Liver (tissue), 9 donors: ENCODE measurements around the gene PRKN. TPM values are rescaled to one million over a fixed set of nuclear protein-coding genes. Genes with fewer than 3 reads are reported as not detected.

ENCODE experiments used
- DNase-seq: peaks from one replicate; pipeline ENCODE4 v3.0.0-alpha.2; 2017; ENCODE audit warnings: low spot score
- H3K27ac ChIP-seq, 2 donors: one replicate each; pipeline ENCODE4 v1.7.0; 2013; ENCODE audit warnings: inconsistent platforms in 2 of 2, low read length in 2 of 2, control low read depth in 1 of 2, low read depth in 1 of 2, mild to moderate bottlenecking in 1 of 2
- H3K27me3 ChIP-seq, 4 donors: one replicate each; pipeline versions ENCODE4 v1.6.1 to v1.7.0; 2013; ENCODE audit warnings: low read length in 3 of 4, inconsistent platforms in 1 of 4, mild to moderate bottlenecking in 1 of 4, moderate library complexity in 1 of 4; ENCODE audit not compliant: control insufficient read depth in 4 of 4, insufficient read depth in 4 of 4
- H3K36me3 ChIP-seq, 4 donors: one replicate each; pipeline versions ENCODE4 v1.6.1 to v1.7.0; 2013; ENCODE audit warnings: low read length in 3 of 4, mild to moderate bottlenecking in 3 of 4, low read depth in 1 of 4, moderate library complexity in 1 of 4; ENCODE audit not compliant: control insufficient read depth in 4 of 4, insufficient read depth in 3 of 4
- H3K4me1 ChIP-seq, 4 donors: one replicate each; pipeline versions ENCODE4 v1.6.1 to v1.7.0; 2013; ENCODE audit warnings: low read length in 3 of 4, mild to moderate bottlenecking in 3 of 4, moderate library complexity in 1 of 4; ENCODE audit not compliant: control insufficient read depth in 4 of 4, insufficient read depth in 4 of 4
- H3K4me3 ChIP-seq, 3 donors: one replicate each; pipeline versions ENCODE4 v1.6.1 to v1.7.0; 2013; ENCODE audit warnings: low read length in 3 of 3, control low read depth in 1 of 3, low read depth in 1 of 3, mild to moderate bottlenecking in 1 of 3
- H3K9ac ChIP-seq, 2 donors: one replicate each; pipeline ENCODE4 v1.7.0; 2013; ENCODE audit warnings: low read length in 2 of 2, mild to moderate bottlenecking in 2 of 2, moderate library complexity in 2 of 2, control low read depth in 1 of 2, low read depth in 1 of 2
- H3K9me3 ChIP-seq, 4 donors: one replicate each; pipeline versions ENCODE4 v1.6.1 to v1.7.0; 2013; ENCODE audit warnings: low read length in 3 of 4; ENCODE audit not compliant: control insufficient read depth in 4 of 4
- EGR1 ChIP-seq, 2 donors: IDR thresholded peaks; 2 replicates each; pipeline ENCODE4 v1.6.1; 2016 to 2018; ENCODE audit warnings: antibody characterized with exemption in 2 of 2, low read depth in 2 of 2
- FOXA1 ChIP-seq: IDR thresholded peaks from 2 replicates; pipeline ENCODE4 v1.6.1; 2016; ENCODE audit warnings: antibody characterized with exemption
- FOXA2 ChIP-seq: IDR thresholded peaks from 2 replicates; pipeline ENCODE4 v1.6.1; 2016; ENCODE audit warnings: antibody characterized with exemption
- GABPA ChIP-seq, 2 donors: IDR thresholded peaks in 1 of 2; conservative IDR thresholded peaks in 1 of 2; 2 replicates each; pipeline ENCODE4 v1.6.1; 2016; ENCODE audit warnings: antibody characterized with exemption in 2 of 2, mild to moderate bottlenecking in 1 of 2, moderate library complexity in 1 of 2
- HNF4A ChIP-seq, 2 donors: conservative IDR thresholded peaks; 2 replicates each; pipeline ENCODE4 v1.6.1; 2016; ENCODE audit warnings: antibody characterized with exemption in 2 of 2, mild to moderate bottlenecking in 2 of 2
- HNF4G ChIP-seq: IDR thresholded peaks from 2 replicates; pipeline ENCODE4 v1.6.1; 2016; ENCODE audit warnings: antibody characterized with exemption
- JUND ChIP-seq, 2 donors: IDR thresholded peaks; 2 replicates each; pipeline ENCODE4 v1.6.1; 2016; ENCODE audit warnings: antibody characterized with exemption in 2 of 2
- RAD21 ChIP-seq, 2 donors: IDR thresholded peaks; 2 replicates each; pipeline ENCODE4 v1.6.1; 2016; ENCODE audit warnings: antibody characterized with exemption in 2 of 2, mild to moderate bottlenecking in 2 of 2
- RXRA ChIP-seq, 2 donors: IDR thresholded peaks; 2 replicates each; pipeline ENCODE4 v1.6.1; 2017 to 2018; ENCODE audit warnings: antibody characterized with exemption in 2 of 2, mild to moderate bottlenecking in 1 of 2
- SP1 ChIP-seq: IDR thresholded peaks from 2 replicates; pipeline ENCODE4 v1.6.1; 2018; ENCODE audit warnings: antibody characterized with exemption, mild to moderate bottlenecking
- TAF1 ChIP-seq: conservative IDR thresholded peaks from 2 replicates; pipeline ENCODE4 v1.6.1; 2016; ENCODE audit warnings: antibody characterized with exemption, mild to moderate bottlenecking
- WGBS: extraction: QIAGEN DNeasy Blood & Tissue Kit; methylation state at CpG from one replicate; pipeline ENCODE4 v1.1.7; 2013; 5-methylcytosine and 5-hydroxymethylcytosine counted together
- polyA plus RNA-seq, 2 donors: library from polyadenylated mRNA; stranded (reverse) in 1 of 2; unstranded in 1 of 2; fragments of 200-250 nt in 1 of 2; fragments of >200 nt in 1 of 2; fragmentation: Nextera tagmentation in 1 of 2; extraction: Ambion mirVana in 1 of 2; gene quantifications; one replicate each; pipeline versions ENCODE4 v1.2.1 to v1.2.3, GENCODE V29; 2013 to 2015
- total RNA-seq, 2 donors: library from RNA; depleted of rRNA; stranded (reverse); fragments of >200 nt; gene quantifications; one replicate each; pipeline ENCODE4 v1.2.3, GENCODE V29; 2014
- TF ChIP-seq, protein P1 (sequence below): IDR thresholded peaks from 2 replicates; pipeline ENCODE4 v1.6.1; 2016; ENCODE audit warnings: antibody characterized with exemption
- TF ChIP-seq, protein P2 (sequence below): IDR thresholded peaks from 2 replicates; pipeline ENCODE4 v1.6.1; 2016; ENCODE audit warnings: antibody characterized with exemption
- TF ChIP-seq, protein P3 (sequence below): fragments of 150-350 bp; IDR thresholded peaks from 2 replicates; pipeline ENCODE4 v1.5.1; 2017; ENCODE audit warnings: improper control_type of control experiment, low read depth, low read length; ENCODE audit not compliant: missing input control
- TF ChIP-seq, protein P4 (sequence below): IDR thresholded peaks from 2 replicates; pipeline ENCODE4 v1.6.1; 2016; ENCODE audit warnings: antibody characterized with exemption
- TF ChIP-seq, protein P5 (sequence below): IDR thresholded peaks from 2 replicates; pipeline ENCODE4 v1.6.1; 2016; ENCODE audit warnings: antibody characterized with exemption, mild to moderate bottlenecking
- donor health status: healthy.
- donor health status: healthy.
- donor health status: healthy.
- donor health status: healthy.
- donor health status: healthy.

Gene PRKN
- total and polyA plus RNA-seq, 4 donors, result 0.47 to 4.1 (median 3.2) TPM

DNA sequence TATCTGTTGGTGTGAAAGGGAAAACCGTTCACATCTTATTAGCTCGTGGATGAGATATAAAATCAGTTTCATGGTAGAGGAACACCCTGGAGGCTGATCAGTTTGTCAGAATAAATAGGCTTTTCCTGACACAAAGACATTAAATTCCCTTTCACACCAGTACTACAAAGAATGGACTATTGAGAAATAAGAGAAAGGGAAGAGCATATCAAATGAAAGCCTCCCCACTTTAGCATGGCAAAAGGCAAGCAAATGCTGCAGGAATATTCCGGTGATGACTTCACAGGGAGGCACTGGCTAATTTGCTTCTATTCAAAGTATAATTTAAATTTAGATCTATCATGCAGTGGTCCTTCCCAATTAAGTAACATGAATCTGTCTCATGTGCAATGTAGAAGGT lies 1337.8 kb downstream of the PRKN start:
- Histone ChIP-seq H3K27ac (no peak overlapping the region), H3K36me3 (no peaks in the 10 kb centered on the region), H3K9ac (no peak overlapping the region), H3K4me1 (peaks cover 0 to 3% (median 0%) of the 10 kb centered on the region in 4 donors), H3K4me3 (no peak overlapping the region), H3K9me3 (peaks cover 0 to 6% (median 1%) of the 10 kb centered on the region in 4 donors), H3K27me3 (no peaks in the 10 kb centered on the region)
- TF ChIP-seq EGR1 (IDR thresholded peaks at IDR 0.05; ENCODE audit: low read depth in 2 of 2) (no peak), SP1 (no peak), FOXA2 (no peak), JUND (IDR thresholded peaks at IDR 0.05) (no peak)
- WGBS, result 84% methylated on average over 3 of the region's 3 CpGs
- DNase-seq, result no peak

DNA sequence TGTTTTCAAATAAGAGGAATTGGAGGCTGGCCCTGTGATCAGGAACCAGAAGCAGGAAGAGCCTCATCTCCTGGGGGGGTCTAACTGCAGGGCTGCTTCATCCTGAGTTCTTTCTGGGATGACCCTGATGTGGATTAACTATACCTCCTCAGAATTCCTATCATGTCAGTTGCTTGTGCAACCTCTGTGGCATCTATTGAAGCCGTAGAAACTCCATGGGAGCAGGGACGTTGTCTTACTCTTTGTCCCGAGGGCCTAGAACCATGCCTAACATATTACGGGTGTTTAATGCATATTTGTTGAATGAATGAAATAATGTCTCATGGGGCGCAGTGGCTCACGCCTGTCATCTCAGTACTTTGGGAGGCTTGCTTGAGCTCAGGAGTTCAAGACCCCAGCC lies 1343.6 kb downstream of the PRKN start:
- DNase-seq, result no peak
- H3K4me1 ChIP-seq, result peaks cover 0 to 4% (median 2%) of the 10 kb centered on the region in 4 donors
- H3K9ac ChIP-seq, result no peak overlapping the region
- no peak overlapping the region for H3K4me3 ChIP-seq
- 97% methylated on average over 6 of the region's 6 CpGs for WGBS
- no peak overlapping the region for H3K27ac ChIP-seq
- no peaks in the 10 kb centered on the region for H3K36me3 ChIP-seq
- no peak for TF ChIP-seq HNF4G
- no peak for TF ChIP-seq JUND (IDR thresholded peaks at IDR 0.05)
- no peak for TF ChIP-seq RXRA (IDR thresholded peaks at IDR 0.05)
- no peak for TF ChIP-seq TAF1
- TF ChIP-seq, protein P1, sequence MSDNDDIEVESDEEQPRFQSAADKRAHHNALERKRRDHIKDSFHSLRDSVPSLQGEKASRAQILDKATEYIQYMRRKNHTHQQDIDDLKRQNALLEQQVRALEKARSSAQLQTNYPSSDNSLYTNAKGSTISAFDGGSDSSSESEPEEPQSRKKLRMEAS, result no peak
- TF ChIP-seq, protein P2, sequence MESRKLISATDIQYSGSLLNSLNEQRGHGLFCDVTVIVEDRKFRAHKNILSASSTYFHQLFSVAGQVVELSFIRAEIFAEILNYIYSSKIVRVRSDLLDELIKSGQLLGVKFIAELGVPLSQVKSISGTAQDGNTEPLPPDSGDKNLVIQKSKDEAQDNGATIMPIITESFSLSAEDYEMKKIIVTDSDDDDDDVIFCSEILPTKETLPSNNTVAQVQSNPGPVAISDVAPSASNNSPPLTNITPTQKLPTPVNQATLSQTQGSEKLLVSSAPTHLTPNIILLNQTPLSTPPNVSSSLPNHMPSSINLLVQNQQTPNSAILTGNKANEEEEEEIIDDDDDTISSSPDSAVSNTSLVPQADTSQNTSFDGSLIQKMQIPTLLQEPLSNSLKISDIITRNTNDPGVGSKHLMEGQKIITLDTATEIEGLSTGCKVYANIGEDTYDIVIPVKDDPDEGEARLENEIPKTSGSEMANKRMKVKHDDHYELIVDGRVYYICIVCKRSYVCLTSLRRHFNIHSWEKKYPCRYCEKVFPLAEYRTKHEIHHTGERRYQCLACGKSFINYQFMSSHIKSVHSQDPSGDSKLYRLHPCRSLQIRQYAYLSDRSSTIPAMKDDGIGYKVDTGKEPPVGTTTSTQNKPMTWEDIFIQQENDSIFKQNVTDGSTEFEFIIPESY, result no peak
- TF ChIP-seq, protein P3, sequence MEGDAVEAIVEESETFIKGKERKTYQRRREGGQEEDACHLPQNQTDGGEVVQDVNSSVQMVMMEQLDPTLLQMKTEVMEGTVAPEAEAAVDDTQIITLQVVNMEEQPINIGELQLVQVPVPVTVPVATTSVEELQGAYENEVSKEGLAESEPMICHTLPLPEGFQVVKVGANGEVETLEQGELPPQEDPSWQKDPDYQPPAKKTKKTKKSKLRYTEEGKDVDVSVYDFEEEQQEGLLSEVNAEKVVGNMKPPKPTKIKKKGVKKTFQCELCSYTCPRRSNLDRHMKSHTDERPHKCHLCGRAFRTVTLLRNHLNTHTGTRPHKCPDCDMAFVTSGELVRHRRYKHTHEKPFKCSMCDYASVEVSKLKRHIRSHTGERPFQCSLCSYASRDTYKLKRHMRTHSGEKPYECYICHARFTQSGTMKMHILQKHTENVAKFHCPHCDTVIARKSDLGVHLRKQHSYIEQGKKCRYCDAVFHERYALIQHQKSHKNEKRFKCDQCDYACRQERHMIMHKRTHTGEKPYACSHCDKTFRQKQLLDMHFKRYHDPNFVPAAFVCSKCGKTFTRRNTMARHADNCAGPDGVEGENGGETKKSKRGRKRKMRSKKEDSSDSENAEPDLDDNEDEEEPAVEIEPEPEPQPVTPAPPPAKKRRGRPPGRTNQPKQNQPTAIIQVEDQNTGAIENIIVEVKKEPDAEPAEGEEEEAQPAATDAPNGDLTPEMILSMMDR, result no peak
- TF ChIP-seq, protein P4, sequence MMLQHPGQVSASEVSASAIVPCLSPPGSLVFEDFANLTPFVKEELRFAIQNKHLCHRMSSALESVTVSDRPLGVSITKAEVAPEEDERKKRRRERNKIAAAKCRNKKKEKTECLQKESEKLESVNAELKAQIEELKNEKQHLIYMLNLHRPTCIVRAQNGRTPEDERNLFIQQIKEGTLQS, result no peak
- no peak for TF ChIP-seq GABPA (IDR thresholded peaks at IDR 0.05 in 1 of 2, conservative IDR thresholded peaks at IDR 0.05 in 1 of 2)
- TF ChIP-seq FOXA1, result no peak
- no peak for TF ChIP-seq HNF4A (conservative IDR thresholded peaks at IDR 0.05)
- no peak for TF ChIP-seq RAD21 (IDR thresholded peaks at IDR 0.05)
- no peak for TF ChIP-seq EGR1 (IDR thresholded peaks at IDR 0.05; ENCODE audit: low read depth in 2 of 2)
- TF ChIP-seq, protein P5, sequence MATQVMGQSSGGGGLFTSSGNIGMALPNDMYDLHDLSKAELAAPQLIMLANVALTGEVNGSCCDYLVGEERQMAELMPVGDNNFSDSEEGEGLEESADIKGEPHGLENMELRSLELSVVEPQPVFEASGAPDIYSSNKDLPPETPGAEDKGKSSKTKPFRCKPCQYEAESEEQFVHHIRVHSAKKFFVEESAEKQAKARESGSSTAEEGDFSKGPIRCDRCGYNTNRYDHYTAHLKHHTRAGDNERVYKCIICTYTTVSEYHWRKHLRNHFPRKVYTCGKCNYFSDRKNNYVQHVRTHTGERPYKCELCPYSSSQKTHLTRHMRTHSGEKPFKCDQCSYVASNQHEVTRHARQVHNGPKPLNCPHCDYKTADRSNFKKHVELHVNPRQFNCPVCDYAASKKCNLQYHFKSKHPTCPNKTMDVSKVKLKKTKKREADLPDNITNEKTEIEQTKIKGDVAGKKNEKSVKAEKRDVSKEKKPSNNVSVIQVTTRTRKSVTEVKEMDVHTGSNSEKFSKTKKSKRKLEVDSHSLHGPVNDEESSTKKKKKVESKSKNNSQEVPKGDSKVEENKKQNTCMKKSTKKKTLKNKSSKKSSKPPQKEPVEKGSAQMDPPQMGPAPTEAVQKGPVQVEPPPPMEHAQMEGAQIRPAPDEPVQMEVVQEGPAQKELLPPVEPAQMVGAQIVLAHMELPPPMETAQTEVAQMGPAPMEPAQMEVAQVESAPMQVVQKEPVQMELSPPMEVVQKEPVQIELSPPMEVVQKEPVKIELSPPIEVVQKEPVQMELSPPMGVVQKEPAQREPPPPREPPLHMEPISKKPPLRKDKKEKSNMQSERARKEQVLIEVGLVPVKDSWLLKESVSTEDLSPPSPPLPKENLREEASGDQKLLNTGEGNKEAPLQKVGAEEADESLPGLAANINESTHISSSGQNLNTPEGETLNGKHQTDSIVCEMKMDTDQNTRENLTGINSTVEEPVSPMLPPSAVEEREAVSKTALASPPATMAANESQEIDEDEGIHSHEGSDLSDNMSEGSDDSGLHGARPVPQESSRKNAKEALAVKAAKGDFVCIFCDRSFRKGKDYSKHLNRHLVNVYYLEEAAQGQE, result no peak
- TF ChIP-seq FOXA2, result no peak
- H3K27me3 ChIP-seq, result no peaks in the 10 kb centered on the region
- H3K9me3 ChIP-seq, result peaks cover 0 to 6% (median 1%) of the 10 kb centered on the region in 4 donors
